NCI-H1092 (cell line): ENCODE data around the gene WNK4.

Experiments
- DNase-seq: peaks from one replicate; lab custom pipeline; 2025; lab: John Stamatoyannopoulos, UW

Gene WNK4

GRCh38 chr17:42772945-42773289, 7.5 kb upstream of the WNK4 start:
- DNase-seq: no peak

- DNase-seq: peak; percentile 81
Measured at GRCh38 chr17:42773290-42774035, 6.9 kb upstream of the WNK4 start, which contains the start of gene VPS25. Gene VPS25, plus strand, starts transcription at chr17:42773449. Its CDS starts 27 bp downstream, at chr17:42773476.

DNA sequence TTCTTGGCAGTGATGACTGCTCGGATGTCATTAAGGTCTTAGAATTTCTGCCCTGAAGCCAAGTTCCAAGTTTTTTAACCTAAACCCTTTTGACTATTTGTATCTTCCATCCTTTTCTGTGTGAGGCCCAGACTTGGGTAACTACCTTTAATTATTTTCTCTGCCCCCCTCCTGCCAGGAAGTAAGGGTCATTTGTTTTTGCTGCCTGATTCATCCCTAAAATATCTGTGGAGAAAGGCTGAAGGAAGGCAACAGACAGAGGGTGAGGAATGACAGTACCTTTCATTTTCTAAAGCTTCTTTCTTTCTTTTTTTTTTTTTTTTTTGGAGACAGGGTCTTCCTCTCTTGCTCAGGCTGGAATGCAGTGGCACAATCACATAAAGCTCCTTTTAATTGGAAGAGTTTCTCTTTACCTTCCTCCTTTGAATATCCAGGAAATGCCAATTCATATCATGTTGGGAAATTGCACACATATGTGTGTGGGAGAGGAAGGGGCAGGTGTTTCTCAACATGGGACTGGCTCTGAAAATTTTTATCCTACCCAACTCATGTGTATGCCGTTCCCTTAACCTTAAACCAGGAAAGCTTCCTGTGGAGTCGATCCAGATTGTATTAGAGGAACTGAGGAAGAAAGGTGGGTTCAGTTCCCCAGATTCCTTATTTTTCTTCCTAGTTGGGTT, 6.2 kb upstream of the WNK4 start:
- DNase-seq: no peak

DNA sequence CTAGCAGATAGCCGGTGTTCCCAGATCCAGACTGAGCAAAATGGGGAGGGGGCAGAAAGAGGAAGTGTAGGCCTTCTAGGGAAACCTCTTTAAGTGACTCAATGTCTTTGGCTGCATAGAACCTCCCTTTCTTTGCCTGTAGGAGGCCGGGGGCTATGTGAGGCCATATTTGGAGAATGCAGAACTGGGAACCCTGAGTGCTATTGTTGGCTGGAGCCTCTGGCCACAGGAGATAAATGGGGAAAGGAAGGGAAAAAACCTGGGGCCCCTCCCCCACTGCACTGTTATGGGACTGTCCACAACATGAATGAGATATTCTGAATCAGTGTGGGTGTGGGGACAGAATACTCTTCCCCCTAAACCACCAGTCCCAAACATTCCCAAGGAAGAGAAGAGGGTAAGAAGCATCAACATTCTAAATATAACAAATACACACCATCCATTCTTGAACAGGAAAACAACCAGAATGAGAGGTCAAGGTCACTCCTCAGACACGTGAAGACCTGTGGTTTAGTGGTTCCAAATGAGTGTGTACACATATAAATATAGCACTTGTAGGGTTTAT, 4.8 kb upstream of the WNK4 start:
- DNase-seq: no peak

DNA sequence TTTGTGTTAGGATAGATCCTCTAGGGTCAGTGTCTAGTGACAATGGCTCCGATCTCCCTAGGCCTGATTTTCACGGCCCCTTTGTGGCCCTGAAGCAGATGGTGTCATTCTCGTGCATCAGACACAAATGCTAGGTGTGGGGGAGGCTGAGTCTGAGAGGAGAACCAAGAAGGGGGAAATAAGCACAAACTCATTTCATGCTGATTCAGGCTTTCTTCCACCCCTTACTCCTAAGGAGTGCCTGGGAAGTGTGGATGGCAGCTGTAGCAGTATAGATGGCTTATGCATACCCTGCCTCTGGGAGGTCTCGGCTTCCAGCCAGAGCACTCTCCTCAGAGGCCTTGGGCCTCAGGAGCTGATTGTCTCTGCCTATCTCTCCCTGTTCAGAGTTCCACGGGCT, 1.8 kb upstream of the WNK4 start:
- DNase-seq: no peak

GRCh38 chr17:42779304-42779935, 990 bp upstream of the WNK4 start:
- DNase-seq: no peak

DNA sequence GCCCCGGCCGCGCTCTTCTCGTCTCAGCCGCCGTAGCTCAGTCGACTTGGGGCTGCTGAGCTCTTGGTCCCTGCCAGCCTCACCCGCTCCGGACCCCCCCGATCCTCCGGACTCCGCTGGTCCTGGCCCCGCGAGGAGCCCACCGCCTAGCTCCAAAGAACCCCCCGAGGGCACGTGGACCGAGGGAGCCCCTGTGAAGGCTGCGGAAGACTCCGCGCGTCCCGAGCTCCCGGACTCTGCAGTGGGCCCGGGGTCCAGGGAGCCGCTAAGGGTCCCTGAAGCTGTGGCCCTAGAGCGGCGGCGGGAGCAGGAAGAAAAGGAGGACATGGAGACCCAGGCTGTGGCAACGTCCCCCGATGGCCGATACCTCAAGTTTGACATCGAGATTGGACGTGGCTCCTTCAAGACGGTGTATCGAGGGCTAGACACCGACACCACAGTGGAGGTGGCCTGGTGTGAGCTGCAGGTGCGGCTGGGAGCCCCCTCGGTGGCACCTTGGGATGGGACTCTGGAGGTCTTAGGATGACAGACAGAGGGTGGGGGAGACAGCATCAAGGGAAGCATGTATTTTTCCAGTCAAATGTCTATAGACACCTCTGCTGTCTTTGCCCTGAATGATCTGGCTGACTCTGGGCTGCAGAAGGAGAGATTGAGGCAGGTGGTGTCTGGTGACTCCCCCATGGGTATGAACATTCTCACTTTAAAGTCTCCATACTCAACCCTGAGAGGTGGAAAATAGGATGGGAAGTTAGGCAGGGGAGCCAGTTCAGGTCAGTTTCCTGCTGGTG, 635 bp downstream of the WNK4 start:
- no peak for DNase-seq

GRCh38 chr17:42781639-42782165, 1.3 kb downstream of the WNK4 start:
- no peak for DNase-seq

DNA sequence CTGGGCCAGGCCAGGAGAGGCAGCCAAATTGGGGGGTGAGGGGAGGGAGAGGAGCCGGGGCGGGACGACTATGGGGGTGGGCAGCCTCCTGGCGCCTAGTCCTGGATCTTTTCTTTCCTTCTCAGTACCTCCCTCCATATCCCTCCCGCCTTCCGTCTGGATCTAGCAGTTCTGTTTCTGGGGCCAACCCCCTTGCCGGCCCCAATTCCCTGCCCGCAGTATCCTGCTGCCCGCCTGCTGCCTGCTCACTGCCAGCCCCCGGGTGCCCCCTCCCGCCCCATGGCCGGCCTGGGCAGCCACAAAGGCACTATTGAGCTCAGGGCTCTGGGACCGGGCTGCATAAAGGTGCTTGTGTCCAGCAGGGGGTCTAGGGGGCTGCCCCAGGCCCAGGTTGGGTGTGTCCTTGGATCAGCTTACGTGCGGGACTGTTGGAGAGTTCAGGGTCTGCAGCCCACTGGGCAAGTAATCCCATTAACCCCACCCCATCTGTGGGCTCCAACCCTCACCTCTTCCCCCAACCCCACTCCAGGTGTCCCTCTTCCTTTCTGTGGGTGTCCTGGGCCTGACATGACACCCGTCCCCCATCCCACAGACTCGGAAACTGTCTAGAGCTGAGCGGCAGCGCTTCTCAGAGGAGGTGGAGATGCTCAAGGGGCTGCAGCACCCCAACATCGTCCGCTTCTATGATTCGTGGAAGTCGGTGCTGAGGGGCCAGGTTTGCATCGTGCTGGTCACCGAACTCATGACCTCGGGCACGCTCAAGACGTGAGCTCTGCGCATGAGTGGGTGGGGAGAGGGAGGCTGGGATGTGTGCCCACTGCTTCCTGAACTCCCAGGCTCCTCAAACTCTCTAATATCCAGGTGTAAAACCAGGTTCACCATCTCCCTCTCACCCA, 2.0 kb downstream of the WNK4 start:
- no peak for DNase-seq

GRCh38 chr17:42783062-42783790, 2.8 kb downstream of the WNK4 start:
- no peak for DNase-seq

DNA sequence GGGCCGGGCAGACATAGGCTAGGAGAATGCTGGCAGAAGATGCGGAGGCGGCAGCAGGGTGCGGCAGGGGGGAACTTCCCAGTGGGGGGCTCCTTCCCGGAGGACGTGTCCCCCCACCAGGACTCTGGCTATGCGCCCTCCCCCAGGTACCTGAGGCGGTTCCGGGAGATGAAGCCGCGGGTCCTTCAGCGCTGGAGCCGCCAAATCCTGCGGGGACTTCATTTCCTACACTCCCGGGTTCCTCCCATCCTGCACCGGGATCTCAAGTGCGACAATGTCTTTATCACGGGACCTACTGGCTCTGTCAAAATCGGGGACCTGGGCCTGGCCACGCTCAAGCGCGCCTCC, 3.4 kb downstream of the WNK4 start:
- no peak for DNase-seq

DNA sequence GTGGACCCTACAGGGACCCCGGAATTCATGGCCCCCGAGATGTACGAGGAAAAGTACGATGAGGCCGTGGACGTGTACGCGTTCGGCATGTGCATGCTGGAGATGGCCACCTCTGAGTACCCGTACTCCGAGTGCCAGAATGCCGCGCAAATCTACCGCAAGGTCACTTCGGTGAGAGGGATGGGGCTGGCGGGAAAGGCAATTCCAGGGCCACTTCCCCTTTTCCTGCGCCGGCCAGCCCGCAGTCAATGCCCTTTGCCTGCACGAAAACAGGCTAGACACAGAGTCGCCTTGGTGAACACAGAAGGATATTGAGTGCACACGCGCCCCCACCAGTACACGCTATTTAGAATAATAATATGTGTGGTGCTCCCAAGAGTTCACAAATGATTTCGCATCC, 4.0 kb downstream of the WNK4 start:
- DNase-seq: no peak

DNA sequence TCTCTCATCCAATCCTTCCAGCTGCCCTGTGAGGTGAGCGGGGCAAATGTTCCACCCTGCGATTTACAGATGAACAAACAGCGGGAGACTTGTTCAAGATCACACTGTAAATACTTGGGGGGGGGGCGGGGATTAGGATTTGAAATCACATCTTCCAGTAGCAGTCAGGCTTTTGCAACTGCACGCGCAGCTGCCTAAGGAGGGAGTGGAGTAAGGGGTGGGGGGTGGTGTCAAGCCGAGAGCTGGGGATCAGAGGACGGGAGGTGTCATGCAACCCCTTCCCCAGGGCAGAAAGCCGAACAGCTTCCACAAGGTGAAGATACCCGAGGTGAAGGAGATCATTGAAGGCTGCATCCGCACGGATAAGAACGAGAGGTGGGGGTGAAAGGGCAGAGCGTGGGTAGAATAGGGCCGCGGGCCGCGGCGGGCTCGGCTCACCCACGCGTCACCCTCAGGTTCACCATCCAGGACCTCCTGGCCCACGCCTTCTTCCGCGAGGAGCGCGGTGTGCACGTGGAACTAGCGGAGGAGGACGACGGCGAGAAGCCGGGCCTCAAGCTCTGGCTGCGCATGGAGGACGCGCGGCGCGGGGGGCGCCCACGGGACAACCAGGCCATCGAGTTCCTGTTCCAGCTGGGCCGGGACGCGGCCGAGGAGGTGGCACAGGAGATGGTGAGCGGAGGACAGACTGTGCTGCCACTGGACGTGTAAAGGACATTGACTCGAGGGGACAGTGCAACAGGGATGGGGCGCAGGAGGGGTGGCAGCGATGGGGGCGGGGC, 4.6 kb downstream of the WNK4 start:
- no peak for DNase-seq

DNA sequence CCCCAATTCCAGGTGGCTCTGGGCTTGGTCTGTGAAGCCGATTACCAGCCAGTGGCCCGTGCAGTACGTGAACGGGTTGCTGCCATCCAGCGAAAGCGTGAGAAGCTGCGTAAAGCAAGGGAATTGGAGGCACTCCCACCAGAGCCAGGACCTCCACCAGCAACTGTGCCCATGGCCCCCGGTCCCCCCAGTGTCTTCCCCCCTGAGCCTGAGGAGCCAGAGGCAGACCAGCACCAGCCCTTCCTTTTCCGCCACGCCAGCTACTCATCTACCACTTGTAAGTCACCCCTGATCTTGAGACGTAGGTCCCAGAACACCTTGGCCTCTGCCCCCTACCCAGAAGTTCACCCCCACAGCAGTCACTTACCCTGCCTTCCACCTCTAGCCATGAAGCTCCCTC, 6.9 kb downstream of the WNK4 start:
- DNase-seq: no peak

GRCh38 chr17:42791948-42792347, 11.5 kb downstream of the WNK4 start:
- no peak for DNase-seq

DNA sequence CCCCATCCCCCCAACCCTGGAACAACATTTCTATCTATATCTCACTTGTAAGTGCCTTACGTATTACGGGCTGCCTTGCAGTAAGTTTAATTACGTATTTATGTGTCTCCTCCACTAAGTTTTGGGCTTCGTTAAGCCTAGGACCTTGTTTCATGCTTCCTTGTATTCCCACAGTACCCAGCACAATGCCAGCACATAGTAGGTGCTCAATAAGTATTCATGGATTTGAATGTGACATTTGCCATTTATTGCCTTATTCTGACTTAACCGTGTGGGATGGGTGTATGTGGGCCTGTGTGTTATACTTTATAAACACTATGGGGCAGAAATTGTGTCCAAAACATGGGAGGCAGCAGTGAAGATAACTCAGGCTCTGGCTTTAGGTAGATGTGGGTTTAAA, 12.1 kb downstream of the WNK4 start:
- DNase-seq: no peak

DNA sequence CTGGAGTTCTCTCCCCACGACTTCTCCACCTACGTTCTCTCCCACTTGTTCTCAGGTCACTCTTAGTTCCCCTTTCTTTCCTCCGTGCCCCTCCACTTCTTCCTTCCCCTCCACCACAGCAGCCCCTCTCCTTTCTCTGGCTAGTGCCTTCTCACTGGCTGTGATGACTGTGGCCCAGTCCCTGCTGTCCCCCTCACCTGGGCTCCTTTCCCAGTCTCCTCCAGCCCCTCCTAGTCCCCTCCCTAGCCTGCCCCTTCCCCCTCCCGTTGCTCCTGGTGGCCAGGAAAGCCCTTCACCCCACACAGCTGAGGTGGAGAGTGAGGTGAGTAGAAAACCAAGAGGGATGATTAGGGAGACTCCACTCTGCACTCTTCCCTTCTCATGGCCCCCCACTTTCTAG, 14.7 kb downstream of the WNK4 start:
- DNase-seq: no peak

DNA sequence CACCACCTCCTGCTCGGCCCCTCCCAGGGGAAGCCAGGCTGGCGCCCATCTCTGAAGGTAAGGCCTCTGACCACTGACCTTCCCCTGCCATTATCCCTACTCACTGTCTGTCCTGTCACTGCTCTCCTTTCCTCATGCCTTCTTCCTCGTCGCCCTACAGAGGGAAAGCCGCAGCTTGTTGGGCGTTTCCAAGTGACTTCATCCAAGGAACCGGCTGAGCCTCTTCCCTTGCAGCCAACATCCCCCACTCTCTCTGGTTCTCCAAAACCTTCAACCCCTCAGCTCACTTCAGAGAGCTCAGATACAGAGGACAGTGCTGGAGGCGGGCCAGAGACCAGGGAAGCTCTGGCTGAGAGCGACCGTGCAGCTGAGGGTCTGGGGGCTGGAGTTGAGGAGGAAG, 15.1 kb downstream of the WNK4 start:
- DNase-seq: no peak

GRCh38 chr17:42796066-42796758, 15.8 kb downstream of the WNK4 start:
- no peak for DNase-seq
